Mesothelial cell of epicardium (in vitro differentiated cells): ENCODE data around the gene SLC4A3. TPM values are rescaled to one million over a fixed set of nuclear protein-coding genes. Genes with fewer than 3 reads are reported as not detected.

ENCODE experiments used
- DNase-seq, 2 experiments: peaks; one replicate each; pipeline ENCODE4 v3.0.0; 2021; ENCODE audit warnings: low spot score in 2 of 2; ENCODE audit not compliant: unreplicated experiment in 2 of 2
- H3K27ac Mint-ChIP-seq: 2 replicates; pipeline ENCODE4 v1.8.0; 2021; ENCODE audit warnings: mixed read lengths
- H3K27me3 Mint-ChIP-seq: 2 replicates; pipeline ENCODE4 v1.8.0; 2021; ENCODE audit warnings: low read depth, mixed read lengths
- H3K36me3 Mint-ChIP-seq: 2 replicates; pipeline ENCODE4 v1.8.0; 2021; ENCODE audit warnings: mixed read lengths
- H3K4me1 Mint-ChIP-seq: 2 replicates; pipeline ENCODE4 v1.8.0; 2021; ENCODE audit warnings: mixed read lengths
- H3K4me3 Mint-ChIP-seq: 2 replicates; pipeline ENCODE4 v1.8.0; 2021; ENCODE audit warnings: mild to moderate bottlenecking, moderate library complexity, mixed read lengths
- H3K9me3 Mint-ChIP-seq: 2 replicates; pipeline ENCODE4 v1.8.0; 2021; ENCODE audit warnings: mixed read lengths
- total RNA-seq: library from RNA; stranded (reverse); gene quantifications from 3 replicates; pipeline ENCODE4 v1.2.1, GENCODE V29; 2021
- TF ChIP-seq, protein P1 (sequence below): fragments of 200-600 bp; sonication (generic); IDR thresholded peaks from one replicate; pipeline ENCODE4 v1.5.0; 2021; ENCODE audit warnings: antibody characterized with exemption; ENCODE audit not compliant: unreplicated experiment

The SLC4A3 gene
- total RNA-seq, 1 donor from 2014 or later = 23.6 TPM

- no peak overlapping the region for H3K27ac Mint-ChIP-seq
- no peaks in the 10 kb centered on the region for H3K9me3 Mint-ChIP-seq
- H3K4me1 Mint-ChIP-seq = no peaks in the 10 kb centered on the region
- H3K4me3 Mint-ChIP-seq = no peak overlapping the region
- DNase-seq = no peak
- TF ChIP-seq, protein P1, sequence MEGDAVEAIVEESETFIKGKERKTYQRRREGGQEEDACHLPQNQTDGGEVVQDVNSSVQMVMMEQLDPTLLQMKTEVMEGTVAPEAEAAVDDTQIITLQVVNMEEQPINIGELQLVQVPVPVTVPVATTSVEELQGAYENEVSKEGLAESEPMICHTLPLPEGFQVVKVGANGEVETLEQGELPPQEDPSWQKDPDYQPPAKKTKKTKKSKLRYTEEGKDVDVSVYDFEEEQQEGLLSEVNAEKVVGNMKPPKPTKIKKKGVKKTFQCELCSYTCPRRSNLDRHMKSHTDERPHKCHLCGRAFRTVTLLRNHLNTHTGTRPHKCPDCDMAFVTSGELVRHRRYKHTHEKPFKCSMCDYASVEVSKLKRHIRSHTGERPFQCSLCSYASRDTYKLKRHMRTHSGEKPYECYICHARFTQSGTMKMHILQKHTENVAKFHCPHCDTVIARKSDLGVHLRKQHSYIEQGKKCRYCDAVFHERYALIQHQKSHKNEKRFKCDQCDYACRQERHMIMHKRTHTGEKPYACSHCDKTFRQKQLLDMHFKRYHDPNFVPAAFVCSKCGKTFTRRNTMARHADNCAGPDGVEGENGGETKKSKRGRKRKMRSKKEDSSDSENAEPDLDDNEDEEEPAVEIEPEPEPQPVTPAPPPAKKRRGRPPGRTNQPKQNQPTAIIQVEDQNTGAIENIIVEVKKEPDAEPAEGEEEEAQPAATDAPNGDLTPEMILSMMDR = no peak
- H3K36me3 Mint-ChIP-seq = peaks cover 1% of the 10 kb centered on the region
- no peaks in the 10 kb centered on the region for H3K27me3 Mint-ChIP-seq
These were observed 8.9 kb downstream of the SLC4A3 start for GRCh38 chr2:219636144-219636915.

GRCh38 chr2:219636941-219637841, 9.8 kb downstream of the SLC4A3 start:
- H3K9me3 Mint-ChIP-seq = no peaks in the 10 kb centered on the region
- peaks cover 5% of the 10 kb centered on the region for H3K4me1 Mint-ChIP-seq
- TF ChIP-seq, protein P1 = no peak
- H3K4me3 Mint-ChIP-seq = no peak overlapping the region
- no peak overlapping the region for H3K27ac Mint-ChIP-seq
- no peak for DNase-seq
- no peaks in the 10 kb centered on the region for H3K27me3 Mint-ChIP-seq
- no peaks in the 10 kb centered on the region for H3K36me3 Mint-ChIP-seq

GRCh38 chr2:219637842-219638185, 10.4 kb downstream of the SLC4A3 start:
- Mint-ChIP-seq H3K4me3 (no peak overlapping the region), H3K36me3 (no peaks in the 10 kb centered on the region), H3K4me1 (peaks cover 11% of the 10 kb centered on the region), H3K27ac (no peak overlapping the region), H3K9me3 (no peaks in the 10 kb centered on the region), H3K27me3 (peaks cover 3% of the 10 kb centered on the region)
- TF ChIP-seq, protein P1 = no peak
- no peak for DNase-seq

- H3K4me3 Mint-ChIP-seq = no peak overlapping the region
- no peak for DNase-seq
- TF ChIP-seq, protein P1 = no peak
- no peaks in the 10 kb centered on the region for H3K36me3 Mint-ChIP-seq
- H3K27me3 Mint-ChIP-seq = peaks cover 3% of the 10 kb centered on the region
- peaks cover 12% of the 10 kb centered on the region for H3K4me1 Mint-ChIP-seq
- no peaks in the 10 kb centered on the region for H3K9me3 Mint-ChIP-seq
- no peak overlapping the region for H3K27ac Mint-ChIP-seq
These were observed 11.0 kb downstream of the SLC4A3 start for GRCh38 chr2:219638217-219638947.

DNA sequence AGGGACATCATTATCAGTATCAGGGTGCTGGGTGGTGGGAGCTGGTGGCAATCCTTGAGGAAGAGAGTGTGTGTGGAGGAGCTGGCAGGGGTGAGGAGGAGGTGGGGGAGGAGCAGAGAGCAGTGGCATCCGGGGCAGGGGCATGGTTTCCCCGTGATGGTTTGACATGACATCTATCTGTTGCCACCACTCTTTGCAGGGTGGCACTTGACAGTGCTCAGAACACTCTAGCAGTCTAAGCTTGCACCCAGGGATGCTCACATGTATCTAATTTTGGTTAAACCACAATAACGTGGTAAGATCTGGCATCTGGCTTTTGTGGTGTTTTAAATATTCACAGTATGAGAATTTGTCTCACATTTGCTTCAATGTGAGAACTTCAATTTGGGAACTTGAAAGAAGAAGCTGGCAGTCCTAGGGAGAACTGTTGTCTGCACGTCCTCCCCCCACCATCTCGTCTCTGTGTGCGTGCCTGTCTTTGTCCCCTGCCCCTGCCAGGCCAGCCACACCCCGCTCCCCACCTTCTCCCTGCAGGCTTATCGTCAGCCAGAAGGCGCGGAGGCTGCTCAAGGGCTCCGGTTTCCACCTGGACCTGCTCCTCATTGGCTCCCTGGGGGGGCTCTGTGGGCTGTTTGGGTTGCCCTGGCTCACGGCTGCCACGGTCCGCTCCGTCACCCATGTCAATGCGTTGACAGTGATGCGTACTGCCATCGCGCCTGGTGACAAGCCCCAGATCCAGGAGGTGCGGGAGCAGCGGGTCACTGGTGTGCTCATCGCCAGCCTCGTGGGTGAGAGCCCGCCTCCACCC, 11.7 kb downstream of the SLC4A3 start:
- no peak overlapping the region for H3K4me3 Mint-ChIP-seq
- DNase-seq = no peak
- H3K4me1 Mint-ChIP-seq = peaks cover 12% of the 10 kb centered on the region
- peaks cover 3% of the 10 kb centered on the region for H3K27me3 Mint-ChIP-seq
- TF ChIP-seq, protein P1 = no peak
- no peak overlapping the region for H3K27ac Mint-ChIP-seq
- H3K9me3 Mint-ChIP-seq = no peaks in the 10 kb centered on the region
- H3K36me3 Mint-ChIP-seq = no peaks in the 10 kb centered on the region
